Ishikawa (cell line): Measurements from ENCODE around the gene MAP1B.

Experiments
- CEBPB ChIP-seq: IDR thresholded peaks from 2 replicates; pipeline ENCODE4 v1.6.1; 2012
- CREB1 ChIP-seq: IDR thresholded peaks from 2 replicates; pipeline ENCODE4 v1.6.1; 2012; ENCODE audit warnings: low read depth
- EGR1 ChIP-seq: IDR thresholded peaks from 2 replicates; pipeline ENCODE4 v1.6.1; 2012
- EP300 ChIP-seq: IDR thresholded peaks from 2 replicates; pipeline ENCODE4 v1.6.1; 2012; ENCODE audit warnings: borderline replicate concordance
- FOXM1 ChIP-seq: IDR thresholded peaks from 2 replicates; pipeline ENCODE4 v1.6.1; 2012; ENCODE audit warnings: low read depth, borderline replicate concordance
- MAX ChIP-seq: IDR thresholded peaks from 2 replicates; pipeline ENCODE4 v1.6.1; 2012
- NFIC ChIP-seq: IDR thresholded peaks from 2 replicates; pipeline ENCODE4 v1.6.1; 2012
- RAD21 ChIP-seq: IDR thresholded peaks from 2 replicates; pipeline ENCODE4 v1.6.1; 2012; ENCODE audit warnings: low read depth
- REST ChIP-seq: IDR thresholded peaks from 2 replicates; pipeline ENCODE4 v1.6.1; 2012; ENCODE audit warnings: low read depth, mild to moderate bottlenecking
- TAF1 ChIP-seq: IDR thresholded peaks from 2 replicates; pipeline ENCODE4 v1.6.1; 2012; ENCODE audit warnings: low read depth, mild to moderate bottlenecking
- TCF12 ChIP-seq: IDR thresholded peaks from 2 replicates; pipeline ENCODE4 v1.6.1; 2012; ENCODE audit warnings: low read depth
- TEAD4 ChIP-seq: IDR thresholded peaks from 2 replicates; pipeline ENCODE4 v1.6.1; 2012
- USF1 ChIP-seq: IDR thresholded peaks from 2 replicates; pipeline ENCODE4 v1.6.1; 2012
- YY1 ChIP-seq: IDR thresholded peaks from 2 replicates; pipeline ENCODE4 v1.6.1; 2012; ENCODE audit warnings: low read depth
- ZBTB7A ChIP-seq: IDR thresholded peaks from 2 replicates; pipeline ENCODE4 v1.6.1; 2012; ENCODE audit warnings: low read depth

Gene MAP1B

GRCh38 chr5:72151646-72152045 is 44.4 kb downstream of the MAP1B start:
- TF ChIP-seq RAD21 (no peak), TEAD4 (no peak), CREB1 (no peak), USF1 (no peak), TAF1 (no peak), TCF12 (no peak), ZBTB7A (no peak), EGR1 (no peak), NFIC (no peak), REST (no peak), CEBPB (no peak), FOXM1 (no peak), EP300 (no peak)

GRCh38 chr5:72152545-72152944 is 45.3 kb downstream of the MAP1B start:
- TF ChIP-seq FOXM1 (no peak), NFIC (no peak), USF1 (no peak), REST (no peak), TAF1 (no peak), TCF12 (no peak), EGR1 (no peak), TEAD4 (no peak), EP300 (no peak), ZBTB7A (no peak), RAD21 (no peak), YY1 (no peak), CEBPB (no peak), MAX (no peak), CREB1 (no peak)

GRCh38 chr5:72153551-72153950 is 46.3 kb downstream of the MAP1B start:
- TF ChIP-seq REST: no peak
- no peak for TF ChIP-seq USF1
- no peak for TF ChIP-seq NFIC
- TF ChIP-seq YY1: no peak

GRCh38 chr5:72154076-72154756 is 46.9 kb downstream of the MAP1B start:
- TF ChIP-seq RAD21 (no peak), CEBPB (no peak), USF1 (no peak), ZBTB7A (no peak), CREB1 (no peak), FOXM1 (no peak), EP300 (no peak), TEAD4 (no peak), TAF1 (no peak), YY1 (no peak), REST (no peak), NFIC (no peak), TCF12 (no peak), EGR1 (no peak), MAX (no peak)
